Stomach (tissue), 4 donors: ENCODE results near the gene KLF8.

ENCODE experiments used
- EP300 ChIP-seq: sonication (generic); formaldehyde crosslinking; IDR thresholded peaks from one replicate; pipeline ENCODE4 v1.6.1; 2017; ENCODE audit warnings: antibody characterized with exemption
- POLR2A ChIP-seq, 4 donors: fragments of 450-650 bp; IDR thresholded peaks; one replicate each; pipeline ENCODE4 v1.6.1; 2016; ENCODE audit warnings: antibody characterized with exemption in 4 of 4, control low read depth in 2 of 4, mild to moderate bottlenecking in 1 of 4, moderate library complexity in 1 of 4
- POLR2AphosphoS5 ChIP-seq, 3 donors: sonication (generic); formaldehyde crosslinking; IDR thresholded peaks; one replicate each; pipeline ENCODE4 v1.6.1; 2016; ENCODE audit warnings: antibody characterized with exemption in 3 of 3
- TF ChIP-seq, protein P1 (sequence below), 7 experiments: fragments of 450-650 bp in 4 of 7; fragments of 200-600 bp in 3 of 7; sonication (generic) in 3 of 7; IDR thresholded peaks; one replicate each; pipeline ENCODE4 v1.5.1; 2016 to 2019; ENCODE audit warnings: antibody characterized with exemption in 7 of 7, control low read depth in 2 of 7, mild to moderate bottlenecking in 1 of 7

DNA sequence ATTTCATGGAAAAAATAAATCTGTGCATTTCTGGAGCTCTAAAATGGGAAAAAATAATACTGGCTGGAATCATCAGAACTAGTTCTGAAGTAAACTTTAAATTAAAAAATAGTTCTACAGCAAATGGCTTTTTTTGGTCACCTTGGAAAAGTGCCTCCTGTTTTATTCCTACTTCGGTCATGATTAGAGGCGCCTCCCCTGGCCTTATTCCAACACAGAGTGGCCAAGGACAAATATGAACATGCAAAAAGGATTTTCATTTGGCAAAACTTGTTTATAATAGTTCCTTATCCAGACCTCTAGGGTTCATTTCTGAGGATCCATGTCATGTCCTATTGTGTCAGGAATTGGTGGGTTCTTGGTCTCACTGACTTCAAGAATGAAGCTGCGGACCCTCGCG, 11.1 kb upstream of the KLF8 start:
- TF ChIP-seq, protein P1, sequence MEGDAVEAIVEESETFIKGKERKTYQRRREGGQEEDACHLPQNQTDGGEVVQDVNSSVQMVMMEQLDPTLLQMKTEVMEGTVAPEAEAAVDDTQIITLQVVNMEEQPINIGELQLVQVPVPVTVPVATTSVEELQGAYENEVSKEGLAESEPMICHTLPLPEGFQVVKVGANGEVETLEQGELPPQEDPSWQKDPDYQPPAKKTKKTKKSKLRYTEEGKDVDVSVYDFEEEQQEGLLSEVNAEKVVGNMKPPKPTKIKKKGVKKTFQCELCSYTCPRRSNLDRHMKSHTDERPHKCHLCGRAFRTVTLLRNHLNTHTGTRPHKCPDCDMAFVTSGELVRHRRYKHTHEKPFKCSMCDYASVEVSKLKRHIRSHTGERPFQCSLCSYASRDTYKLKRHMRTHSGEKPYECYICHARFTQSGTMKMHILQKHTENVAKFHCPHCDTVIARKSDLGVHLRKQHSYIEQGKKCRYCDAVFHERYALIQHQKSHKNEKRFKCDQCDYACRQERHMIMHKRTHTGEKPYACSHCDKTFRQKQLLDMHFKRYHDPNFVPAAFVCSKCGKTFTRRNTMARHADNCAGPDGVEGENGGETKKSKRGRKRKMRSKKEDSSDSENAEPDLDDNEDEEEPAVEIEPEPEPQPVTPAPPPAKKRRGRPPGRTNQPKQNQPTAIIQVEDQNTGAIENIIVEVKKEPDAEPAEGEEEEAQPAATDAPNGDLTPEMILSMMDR (IDR thresholded peaks at IDR 0.05) = no peak
- TF ChIP-seq POLR2A (IDR thresholded peaks at IDR 0.05) (no peak), POLR2AphosphoS5 (IDR thresholded peaks at IDR 0.05) (no peak), EP300 (no peak)
